Spleen (tissue), 7 donors: ENCODE measurements around the gene C21orf58.

ENCODE experiments used
- POLR2A ChIP-seq, 3 donors: fragments of 450-650 bp; IDR thresholded peaks; one replicate each; pipeline ENCODE4 v1.5.1; 2017; ENCODE audit warnings: antibody characterized with exemption in 3 of 3, mild to moderate bottlenecking in 1 of 3
- POLR2AphosphoS5 ChIP-seq, 3 donors: sonication (generic); formaldehyde crosslinking; IDR thresholded peaks; one replicate each; pipeline ENCODE4 v1.5.1; 2017; ENCODE audit warnings: antibody characterized with exemption in 3 of 3
- TF ChIP-seq, protein P1 (sequence below), 11 experiments: fragments of 200-600 bp in 7 of 11; fragments of 450-650 bp in 4 of 11; sonication (generic) in 4 of 11; IDR thresholded peaks in 8 of 11; conservative IDR thresholded peaks in 3 of 11; 1 replicate in 7 of 11; 2 replicates in 4 of 11; pipeline versions ENCODE4 v1.4.0 to v1.8.0; 2016 to 2021; ENCODE audit warnings: antibody characterized with exemption in 11 of 11, inconsistent platforms in 4 of 11, mild to moderate bottlenecking in 1 of 11
- donor health status: DM: no; HTN: no; CAD: no; lungs with moderate emphysema.
- donor health status: DM: no; HTN: no; CAD: no.
- donor health status: DM: no; HTN: no; CAD: no.

GRCh38 chr21:46356005-46356338, 32.3 kb upstream of the C21orf58 start:
- TF ChIP-seq, protein P1, sequence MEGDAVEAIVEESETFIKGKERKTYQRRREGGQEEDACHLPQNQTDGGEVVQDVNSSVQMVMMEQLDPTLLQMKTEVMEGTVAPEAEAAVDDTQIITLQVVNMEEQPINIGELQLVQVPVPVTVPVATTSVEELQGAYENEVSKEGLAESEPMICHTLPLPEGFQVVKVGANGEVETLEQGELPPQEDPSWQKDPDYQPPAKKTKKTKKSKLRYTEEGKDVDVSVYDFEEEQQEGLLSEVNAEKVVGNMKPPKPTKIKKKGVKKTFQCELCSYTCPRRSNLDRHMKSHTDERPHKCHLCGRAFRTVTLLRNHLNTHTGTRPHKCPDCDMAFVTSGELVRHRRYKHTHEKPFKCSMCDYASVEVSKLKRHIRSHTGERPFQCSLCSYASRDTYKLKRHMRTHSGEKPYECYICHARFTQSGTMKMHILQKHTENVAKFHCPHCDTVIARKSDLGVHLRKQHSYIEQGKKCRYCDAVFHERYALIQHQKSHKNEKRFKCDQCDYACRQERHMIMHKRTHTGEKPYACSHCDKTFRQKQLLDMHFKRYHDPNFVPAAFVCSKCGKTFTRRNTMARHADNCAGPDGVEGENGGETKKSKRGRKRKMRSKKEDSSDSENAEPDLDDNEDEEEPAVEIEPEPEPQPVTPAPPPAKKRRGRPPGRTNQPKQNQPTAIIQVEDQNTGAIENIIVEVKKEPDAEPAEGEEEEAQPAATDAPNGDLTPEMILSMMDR (IDR thresholded peaks at IDR 0.05 in 8 of 11, conservative IDR thresholded peaks at IDR 0.05 in 3 of 11) = no peak
- TF ChIP-seq POLR2A (IDR thresholded peaks at IDR 0.05) (no peak), POLR2AphosphoS5 (IDR thresholded peaks at IDR 0.05) (no peak)
